GM21367 (cell line): Measurements from ENCODE around the gene VPS37D.
"Not testable (repeated sequence)": the region's sequence is repeated elsewhere in the genome, so short reads cannot be mapped to it uniquely, and the experiment has no call there.

Source experiments
- ATAC-seq: cut with Tn5 transposase; IDR thresholded peaks from one replicate; pipeline ENCODE4 v1.9.1; 2021; ENCODE audit not compliant: unreplicated experiment

VPS37D gene

GRCh38 chr7:73667344-73668102 lies at the start of gene VPS37D:
VPS37D (plus strand) TSS chr7:73667831; CDS start chr7:73667959, 128 bp downstream.
- ATAC-seq, result peak; percentile 82

GRCh38 chr7:73618538-73618937 lies 49.1 kb upstream of the VPS37D start:
- no peak for ATAC-seq

GRCh38 chr7:73619394-73619793 lies 48.2 kb upstream of the VPS37D start:
- not testable (repeated sequence) for ATAC-seq

GRCh38 chr7:73621168-73622063 lies 46.2 kb upstream of the VPS37D start:
- ATAC-seq, result no peak

- no peak for ATAC-seq
Measured at GRCh38 chr7:73622527-73622908, 45.1 kb upstream of the VPS37D start.

GRCh38 chr7:73622909-73623797 lies 44.5 kb upstream of the VPS37D start:
- ATAC-seq, result no peak

GRCh38 chr7:73623798-73624668 lies 43.6 kb upstream of the VPS37D start, which contains the start of gene MLXIPL:
MLXIPL (minus strand) TSS chr7:73624522; CDS start chr7:73624492, 30 bp downstream.
- no peak for ATAC-seq

- no peak for ATAC-seq
Measured at GRCh38 chr7:73624669-73625001, 43.0 kb upstream of the VPS37D start.

GRCh38 chr7:73625276-73625675 lies 42.4 kb upstream of the VPS37D start:
- no peak for ATAC-seq

GRCh38 chr7:73626814-73627213 lies 40.8 kb upstream of the VPS37D start:
- ATAC-seq, result no peak

GRCh38 chr7:73628504-73628903 lies 39.1 kb upstream of the VPS37D start:
- no peak for ATAC-seq

GRCh38 chr7:73631558-73631957 lies 36.1 kb upstream of the VPS37D start:
- ATAC-seq, result no peak

GRCh38 chr7:73633323-73633722 lies 34.3 kb upstream of the VPS37D start:
- no peak for ATAC-seq

GRCh38 chr7:73633844-73634243 lies 33.8 kb upstream of the VPS37D start:
- no peak for ATAC-seq

GRCh38 chr7:73635428-73636200 lies 32.0 kb upstream of the VPS37D start:
- ATAC-seq, result no peak

- ATAC-seq, result no peak
Measured at GRCh38 chr7:73638911-73639310, 28.7 kb upstream of the VPS37D start.

GRCh38 chr7:73642834-73643233 lies 24.8 kb upstream of the VPS37D start:
- no peak for ATAC-seq

GRCh38 chr7:73644688-73645286 lies 22.8 kb upstream of the VPS37D start:
- no peak for ATAC-seq

- no peak for ATAC-seq
Measured at GRCh38 chr7:73645643-73646174, 21.9 kb upstream of the VPS37D start.
